ENCODE measurements around the gene PCBD1.

DNA sequence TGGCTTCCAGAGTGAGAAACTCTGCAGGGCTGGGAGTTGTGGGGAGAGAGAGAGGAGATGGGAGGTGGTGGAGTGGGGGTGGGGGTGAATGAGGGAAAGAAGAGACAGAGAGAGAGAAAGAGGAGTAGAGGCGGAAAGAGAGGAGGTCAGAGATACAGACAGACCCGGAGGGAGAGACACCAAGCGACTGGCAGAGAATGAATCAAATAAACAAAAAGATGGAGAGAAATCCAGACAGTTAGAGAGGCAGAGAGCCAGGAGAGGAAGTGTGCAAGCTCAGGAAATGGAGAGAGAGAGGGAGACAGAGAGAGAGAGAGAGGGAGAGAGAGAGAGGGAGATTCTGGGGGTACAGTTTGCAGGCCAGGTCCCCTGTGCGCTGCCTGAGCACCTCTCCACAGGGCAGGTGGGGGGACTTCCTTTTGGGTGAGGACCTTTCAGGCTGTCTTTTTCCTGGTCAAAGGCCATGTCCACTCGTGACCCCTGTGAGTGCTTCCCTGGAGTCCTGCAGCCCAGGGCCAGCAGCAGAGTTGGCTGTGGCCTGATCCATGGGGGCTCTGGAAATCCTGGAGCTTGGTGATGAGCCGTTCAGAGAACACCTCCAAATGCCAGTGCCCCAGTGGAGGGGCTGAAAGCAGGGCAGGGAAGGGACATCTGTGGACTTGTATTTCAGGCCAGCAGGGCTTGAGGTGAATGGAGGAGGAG, 25.0 kb upstream of the PCBD1 start:
- TF ChIP-seq, protein P1, sequence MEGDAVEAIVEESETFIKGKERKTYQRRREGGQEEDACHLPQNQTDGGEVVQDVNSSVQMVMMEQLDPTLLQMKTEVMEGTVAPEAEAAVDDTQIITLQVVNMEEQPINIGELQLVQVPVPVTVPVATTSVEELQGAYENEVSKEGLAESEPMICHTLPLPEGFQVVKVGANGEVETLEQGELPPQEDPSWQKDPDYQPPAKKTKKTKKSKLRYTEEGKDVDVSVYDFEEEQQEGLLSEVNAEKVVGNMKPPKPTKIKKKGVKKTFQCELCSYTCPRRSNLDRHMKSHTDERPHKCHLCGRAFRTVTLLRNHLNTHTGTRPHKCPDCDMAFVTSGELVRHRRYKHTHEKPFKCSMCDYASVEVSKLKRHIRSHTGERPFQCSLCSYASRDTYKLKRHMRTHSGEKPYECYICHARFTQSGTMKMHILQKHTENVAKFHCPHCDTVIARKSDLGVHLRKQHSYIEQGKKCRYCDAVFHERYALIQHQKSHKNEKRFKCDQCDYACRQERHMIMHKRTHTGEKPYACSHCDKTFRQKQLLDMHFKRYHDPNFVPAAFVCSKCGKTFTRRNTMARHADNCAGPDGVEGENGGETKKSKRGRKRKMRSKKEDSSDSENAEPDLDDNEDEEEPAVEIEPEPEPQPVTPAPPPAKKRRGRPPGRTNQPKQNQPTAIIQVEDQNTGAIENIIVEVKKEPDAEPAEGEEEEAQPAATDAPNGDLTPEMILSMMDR (IDR thresholded peaks at IDR 0.05): no peak
- TF ChIP-seq POLR2A (IDR thresholded peaks at IDR 0.05): no peak
- TF ChIP-seq EP300 (IDR thresholded peaks at IDR 0.05): no peak
